Activated T-helper 1 cell treated with anti-CD3 and anti-CD28 coated beads, Interleukin-12 subunit alpha, Interleukin-12 subunit beta, Interleukin-2, Interleukin-4 antibody, amounts not matched to agents 30 ng/mL and 10 ng/mL and 1 ng/mL, durations not matched to agents 14 hours and 24 hours and 36 hours (primary cell): ENCODE measurements around the gene ZEB1. TPM values are rescaled to one million over a fixed set of nuclear protein-coding genes. Genes with fewer than 3 reads are reported as not detected.

ENCODE experiments used
- DNase-seq: peaks from one replicate; pipeline ENCODE4 v3.0.0; 2021; ENCODE audit warnings: low spot score
- H3K27ac Mint-ChIP-seq: one replicate; pipeline ENCODE4 v1.8.0; 2021; ENCODE audit warnings: mild to moderate bottlenecking, mixed read lengths
- H3K27me3 Mint-ChIP-seq: one replicate; pipeline ENCODE4 v1.8.0; 2022; ENCODE audit warnings: mild to moderate bottlenecking, moderate library complexity, mixed read lengths; ENCODE audit not compliant: insufficient read depth
- H3K36me3 Mint-ChIP-seq: one replicate; pipeline ENCODE4 v1.8.0; 2021; ENCODE audit warnings: low read depth, mixed read lengths
- H3K4me1 Mint-ChIP-seq: one replicate; pipeline ENCODE4 v1.8.0; 2021; ENCODE audit warnings: low read depth, mixed read lengths
- H3K4me3 Mint-ChIP-seq: one replicate; pipeline ENCODE4 v1.8.0; 2021; ENCODE audit warnings: mild to moderate bottlenecking, moderate library complexity, mixed read lengths
- H3K9me3 Mint-ChIP-seq: one replicate; pipeline ENCODE4 v1.8.0; 2021; ENCODE audit warnings: mixed read lengths
- intact Hi-C: fragments of 100-400 bp; cut with micrococcal nuclease; formaldehyde crosslinking; loops from one replicate; pipeline ENCODE4 v1.15.1; 2024
- total RNA-seq: library from RNA; stranded (reverse); gene quantifications from 2 replicates; pipeline ENCODE4 v1.2.3, GENCODE V29; 2022

Gene ZEB1
- total RNA-seq, 1 donor from 2014 or later = 79.8 TPM

- DNase-seq = no peak
- intact Hi-C loops = no loop called here
- Mint-ChIP-seq H3K4me3 (no peak overlapping the region), H3K4me1 (peaks cover 5% of the 10 kb centered on the region), H3K36me3 (no peaks in the 10 kb centered on the region), H3K27ac (no peak overlapping the region), H3K9me3 (no peaks in the 10 kb centered on the region), H3K27me3 (peaks cover 2% of the 10 kb centered on the region)
Observed at GRCh38 chr10:31299119-31299518, 19.9 kb upstream of the ZEB1 start.

GRCh38 chr10:31303212-31303611, 15.8 kb upstream of the ZEB1 start:
- no peak overlapping the region for H3K27ac Mint-ChIP-seq

GRCh38 chr10:31304291-31304970, 14.6 kb upstream of the ZEB1 start:
- Mint-ChIP-seq H3K4me3 (no peak overlapping the region), H3K36me3 (peaks cover 3% of the 10 kb centered on the region), H3K27me3 (peaks cover 2% of the 10 kb centered on the region), H3K9me3 (no peaks in the 10 kb centered on the region), H3K4me1 (peaks cover 8% of the 10 kb centered on the region), H3K27ac (no peak overlapping the region)
- intact Hi-C loops = no loop called here
- DNase-seq = no peak

More at GRCh38 chr10:31303212-31303611, 15.8 kb upstream of the ZEB1 start:
- Mint-ChIP-seq H3K27me3 (peaks cover 2% of the 10 kb centered on the region), H3K4me3 (no peak overlapping the region), H3K4me1 (peaks cover 12% of the 10 kb centered on the region), H3K36me3 (no peaks in the 10 kb centered on the region), H3K9me3 (no peaks in the 10 kb centered on the region)
- intact Hi-C loops = no loop called here
- no peak for DNase-seq

- no peak overlapping the region for H3K4me3 Mint-ChIP-seq
Observed at GRCh38 chr10:31313396-31313795, 5.6 kb upstream of the ZEB1 start.

GRCh38 chr10:31314256-31315150, 4.5 kb upstream of the ZEB1 start:
- Mint-ChIP-seq H3K4me1 (peaks cover 32% of the 10 kb centered on the region), H3K4me3 (no peak overlapping the region), H3K36me3 (peaks cover 4% of the 10 kb centered on the region), H3K27ac (no peak overlapping the region), H3K9me3 (no peaks in the 10 kb centered on the region), H3K27me3 (no peaks in the 10 kb centered on the region)
- no peak for DNase-seq
- intact Hi-C loops = no loop called here

More at GRCh38 chr10:31313396-31313795, 5.6 kb upstream of the ZEB1 start:
- no peak for DNase-seq
- Mint-ChIP-seq H3K4me1 (peaks cover 32% of the 10 kb centered on the region), H3K27ac (no peak overlapping the region), H3K9me3 (no peaks in the 10 kb centered on the region), H3K36me3 (peaks cover 8% of the 10 kb centered on the region), H3K27me3 (no peaks in the 10 kb centered on the region)
- intact Hi-C loops = no loop called here

GRCh38 chr10:31315453-31315852, 3.6 kb upstream of the ZEB1 start:
- no peaks in the 10 kb centered on the region for H3K27me3 Mint-ChIP-seq
- peaks cover 32% of the 10 kb centered on the region for H3K4me1 Mint-ChIP-seq
- H3K9me3 Mint-ChIP-seq = no peaks in the 10 kb centered on the region
- intact Hi-C loops = no loop called here
- no peak for DNase-seq
- H3K4me3 Mint-ChIP-seq = no peak overlapping the region
- H3K36me3 Mint-ChIP-seq = peaks cover 6% of the 10 kb centered on the region
- H3K27ac Mint-ChIP-seq = no peak overlapping the region

- no peak for DNase-seq
- Mint-ChIP-seq H3K4me1 (peaks cover 44% of the 10 kb centered on the region), H3K27ac (peak overlapping the region; percentile 13), H3K36me3 (peaks cover 7% of the 10 kb centered on the region), H3K9me3 (no peaks in the 10 kb centered on the region), H3K4me3 (peak overlapping the region; percentile 29), H3K27me3 (no peaks in the 10 kb centered on the region)
- intact Hi-C loops = no loop called here
Observed at GRCh38 chr10:31317171-31317570, 1.8 kb upstream of the ZEB1 start.

- H3K27me3 Mint-ChIP-seq = no peaks in the 10 kb centered on the region
- H3K4me3 Mint-ChIP-seq = peak overlapping the region; percentile 97
- peak overlapping the region; percentile 100 for H3K27ac Mint-ChIP-seq
- peaks cover 50% of the 10 kb centered on the region for H3K4me1 Mint-ChIP-seq
- peaks cover 8% of the 10 kb centered on the region for H3K36me3 Mint-ChIP-seq
- H3K9me3 Mint-ChIP-seq = no peaks in the 10 kb centered on the region
- intact Hi-C loops = loop anchor here (1.0 to 2.0 kb wide), 8 partner anchors 173 to 617 kb away; no protein-coding TSS in a partner anchor
- DNase-seq = no peak
Observed at GRCh38 chr10:31317652-31318381, 1.2 kb upstream of the ZEB1 start.

GRCh38 chr10:31318382-31318853, 598 bp upstream of the ZEB1 start:
- peaks cover 54% of the 10 kb centered on the region for H3K4me1 Mint-ChIP-seq
- intact Hi-C loops = loop anchor here (1.0 to 2.0 kb wide), 8 partner anchors 172 to 618 kb away; no protein-coding TSS in a partner anchor
- H3K4me3 Mint-ChIP-seq = peak overlapping the region; percentile 97

GRCh38 chr10:31319602-31320549, 860 bp downstream of the ZEB1 start:
- intact Hi-C loops = loop anchor here (1.0 to 5.0 kb wide), 11 partner anchors 23 to 619 kb away; no protein-coding TSS in a partner anchor
- peaks cover 6% of the 10 kb centered on the region for H3K36me3 Mint-ChIP-seq
- H3K27ac Mint-ChIP-seq = peak overlapping the region; percentile 94
- no peaks in the 10 kb centered on the region for H3K9me3 Mint-ChIP-seq
- peaks cover 59% of the 10 kb centered on the region for H3K4me1 Mint-ChIP-seq
- H3K27me3 Mint-ChIP-seq = no peaks in the 10 kb centered on the region
- peak overlapping the region; percentile 97 for H3K4me3 Mint-ChIP-seq
- DNase-seq = peak; percentile 56

More at GRCh38 chr10:31318382-31318853, 598 bp upstream of the ZEB1 start:
- peak; percentile 71 for DNase-seq
- Mint-ChIP-seq H3K36me3 (peaks cover 8% of the 10 kb centered on the region), H3K9me3 (no peaks in the 10 kb centered on the region), H3K27me3 (no peaks in the 10 kb centered on the region), H3K27ac (peak overlapping the region; percentile 100)

- H3K4me3 Mint-ChIP-seq = peak overlapping the region; percentile 95
- H3K9me3 Mint-ChIP-seq = no peaks in the 10 kb centered on the region
- H3K36me3 Mint-ChIP-seq = peaks cover 6% of the 10 kb centered on the region
- H3K4me1 Mint-ChIP-seq = peaks cover 53% of the 10 kb centered on the region
- peak overlapping the region; percentile 94 for H3K27ac Mint-ChIP-seq
- H3K27me3 Mint-ChIP-seq = no peaks in the 10 kb centered on the region
- no peak for DNase-seq
- intact Hi-C loops = loop anchor here (1.0 to 5.0 kb wide), 4 partner anchors 186 to 593 kb away; no protein-coding TSS in a partner anchor
Observed at GRCh38 chr10:31320550-31321211, 1.7 kb downstream of the ZEB1 start.
